ENCODE data around the gene PAX7.

- TF ChIP-seq SIN3A (IDR thresholded peaks at IDR 0.05; ENCODE audit: borderline replicate concordance, insufficient read depth, low read length) (no peak), POLR2AphosphoS5 (IDR thresholded peaks at IDR 0.05; ENCODE audit: low read depth, low read length) (no peak), REST (IDR thresholded peaks at IDR 0.05; ENCODE audit: insufficient read depth in 1 of 2, low read depth in 2 of 2, low read length in 2 of 2) (no peak)
These were observed 22.1 kb upstream of the PAX7 start for GRCh38 chr1:18608534-18608933.

Data from PFSK-1 (cell line).